K562 (cell line): ENCODE results near the gene SGIP1. TPM values are rescaled to one million over a fixed set of nuclear protein-coding genes. Genes with fewer than 3 reads are reported as not detected.

Experiments
- ATAC-seq: fragments of 200-7000 bp; cut with Tn5 transposase; 3 replicates; pipeline ENCODE4 v1.9.1; 2020; ENCODE audit warnings: moderate library complexity
- BruUV-seq: library from RNA; stranded (reverse); fragments of 400-500 nt; replicated peaks from 2 replicates; lab custom pipeline; 2021; lab: Mats Ljungman, UMichigan
- CTCF ChIA-PET: fragments of 300-600 bp; formaldehyde crosslinking; extraction: SDS; loops from one replicate; lab custom pipeline; 2021; ENCODE audit warnings: low intra/inter-chr PET ratio; lab: Yijun Ruan, JAX
- POLR2A ChIA-PET: fragments of 300-600, 350-650 bp; sonication (Branson Sonifier 250); formaldehyde crosslinking; extraction: SDS; loops from one replicate; lab custom pipeline; 2021; ENCODE audit warnings: antibody characterized with exemption, inconsistent platforms; lab: Yijun Ruan, JAX
- DNase-seq, 4 experiments: peaks; one replicate each; pipeline versions ENCODE4 v3.0.0 to v3.0.0-alpha.2; 2011 to 2018; ENCODE audit warnings: low spot score in 3 of 4, mixed read lengths in 3 of 4; ENCODE audit errors: extremely low read depth in 1 of 4
- FAIRE-seq: peaks from 2 replicates; lab custom pipeline; 2011; peaks lifted over from hg19 to GRCh38; lab: Jason Lieb, UNC
- H2AFZ ChIP-seq: 2 replicates; pipeline ENCODE4 v1.6.0; 2011; ENCODE audit warnings: low read depth, low read length, control low read depth, inconsistent platforms
- H3K27ac ChIP-seq: fragments of 200-600 bp; 3 replicates; pipeline ENCODE4 v1.8.0; 2011; ENCODE audit warnings: low read depth, mild to moderate bottlenecking, control low read depth, inconsistent platforms, low read length, moderate library complexity, mixed read lengths; ENCODE audit errors: extremely low read depth
- H3K27me3 ChIP-seq, 2 experiments: fragments of 300-600 bp in 1 of 2; 2 replicates in 1 of 2; 3 replicates in 1 of 2; pipeline versions ENCODE4 v1.6.0 to v1.8.0; 2011; ENCODE audit warnings: inconsistent platforms in 2 of 2, low read length in 2 of 2, mild to moderate bottlenecking in 1 of 2, mixed read lengths in 1 of 2, moderate library complexity in 1 of 2; ENCODE audit not compliant: control insufficient read depth in 2 of 2, insufficient read depth in 2 of 2
- H3K36me3 ChIP-seq: fragments of 300-600 bp; 3 replicates; pipeline ENCODE4 v1.8.0; 2011; ENCODE audit warnings: mild to moderate bottlenecking, low read length, inconsistent platforms; ENCODE audit not compliant: control insufficient read depth, insufficient read depth
- H3K4me1 ChIP-seq, 2 experiments: fragments of 200-600 bp in 1 of 2; replicated peaks in 1 of 2; 2 replicates in 1 of 2; 3 replicates in 1 of 2; pipeline versions ENCODE4 v1.5.1 to v1.8.0; 2011; ENCODE audit warnings: inconsistent platforms in 2 of 2, low read length in 2 of 2, mild to moderate bottlenecking in 1 of 2, mixed read lengths in 1 of 2, moderate library complexity in 1 of 2; ENCODE audit not compliant: control insufficient read depth in 2 of 2, insufficient read depth in 2 of 2
- H3K4me2 ChIP-seq: 2 replicates; pipeline ENCODE4 v1.6.1; 2011; ENCODE audit warnings: low read length, control low read depth, inconsistent platforms, mixed read lengths; ENCODE audit not compliant: insufficient read depth
- H3K4me3 ChIP-seq: fragments of 200-600 bp; sonication (generic), shearing (Covaris generic); 2 replicates; pipeline ENCODE4 v1.5.1; 2016; ENCODE audit warnings: control low read depth, inconsistent platforms
- H3K79me2 ChIP-seq: fragments of 200-600 bp; 3 replicates; pipeline ENCODE4 v1.8.0; 2011; ENCODE audit warnings: low read length, inconsistent platforms; ENCODE audit not compliant: control insufficient read depth, insufficient read depth
- H3K9ac ChIP-seq, 2 experiments: 2 replicates each; pipeline versions ENCODE4 v1.6.0 to v1.6.1; 2011; ENCODE audit warnings: low read depth in 2 of 2, low read length in 2 of 2, control low read depth in 1 of 2, inconsistent platforms in 1 of 2, mild to moderate bottlenecking in 1 of 2, mixed read lengths in 1 of 2; ENCODE audit not compliant: insufficient read depth in 1 of 2
- H3K9me1 ChIP-seq: one replicate; pipeline ENCODE4 v1.6.0; 2011; ENCODE audit warnings: inconsistent platforms, mild to moderate bottlenecking, low read length, moderate library complexity; ENCODE audit not compliant: control insufficient read depth, insufficient read depth
- H3K9me3 ChIP-seq: replicated peaks from 2 replicates; pipeline ENCODE4 v1.5.1; 2011; ENCODE audit warnings: low read depth, low read length, inconsistent platforms; ENCODE audit not compliant: control insufficient read depth, insufficient read depth
- H4K20me1 ChIP-seq: replicated peaks from 2 replicates; pipeline ENCODE4 v1.6.1; 2011; ENCODE audit warnings: low read length, inconsistent platforms, mixed read lengths; ENCODE audit not compliant: control insufficient read depth, insufficient read depth
- FOXK1 ChIP-seq: sonication (generic); formaldehyde crosslinking; IDR thresholded peaks from 2 replicates; pipeline ENCODE4 v1.8.0; 2022; ENCODE audit warnings: missing genetic modification reagents, mild to moderate bottlenecking, borderline replicate concordance
- SREBF2 ChIP-seq: sonication (generic); formaldehyde crosslinking; IDR thresholded peaks from 2 replicates; pipeline ENCODE4 v1.4.0; 2020; ENCODE audit warnings: mild to moderate bottlenecking, missing genetic modification reagents
- ZNF133 ChIP-seq: fragments of 250-450 bp; sonication (Bioruptor Pico); IDR thresholded peaks from 2 replicates; pipeline ENCODE4 v1.4.0; 2020; ENCODE audit warnings: mild to moderate bottlenecking
- WGBS: fragments of 100-300 bp; shearing (Covaris generic); methylation state at CpG from one replicate; pipeline ENCODE4 v1.1.6; 2016; ENCODE audit warnings: low coverage, mixed read lengths; ENCODE audit not compliant: insufficient coverage; ENCODE audit errors: missing lambda C conversion rate; 5-methylcytosine and 5-hydroxymethylcytosine counted together
- in situ Hi-C: fragments of 300-500 bp; cut with MboI; formaldehyde crosslinking; loops from 4 replicates; pipeline ENCODE4 v1.15.0; 2018; ENCODE audit warnings: inconsistent platforms, mixed read lengths
- intact Hi-C: fragments of 100-400 bp; cut with micrococcal nuclease; formaldehyde crosslinking; loops from 2 replicates; pipeline ENCODE4 v1.14.2; 2022
- polyA plus RNA-seq, 8 experiments: library from polyadenylated mRNA; depleted of rRNA in 4 of 8; stranded (reverse) in 5 of 8; unstranded in 3 of 8; fragments of >200 nt; fragmentation: Nextera tagmentation in 2 of 8; fragmentation: Illumina TruSeq in 1 of 8; extraction: Ambion mirVana in 2 of 8; extraction: Trizol in 1 of 8; gene quantifications; 2 replicates each; pipeline versions ENCODE4 v1.2.1 to v1.2.3, GENCODE V29; 2011 to 2014; ENCODE audit warnings: inconsistent platforms in 1 of 8, missing spikeins in 1 of 8
- total RNA-seq, 7 experiments: library from RNA; depleted of rRNA in 6 of 7; stranded (reverse); fragments of >200 nt in 6 of 7; fragmentation: Illumina TruSeq in 2 of 7; extraction: Trizol in 2 of 7; gene quantifications; 2 replicates each; pipeline versions ENCODE4 v1.2.1 to v1.2.3, GENCODE V29; 2011 to 2021; ENCODE audit warnings: low replicate concordance in 1 of 7
- TF ChIP-seq, protein P1 (sequence below): fragments of 250-450 bp; sonication (Bioruptor Pico); IDR thresholded peaks from 2 replicates; pipeline ENCODE4 v1.8.0; 2022; ENCODE audit warnings: inconsistent platforms, mild to moderate bottlenecking, moderate library complexity, borderline replicate concordance

The SGIP1 gene
- total and polyA plus RNA-seq, 9 of the 15 experiments (the other 6 are each of a cell fraction or from before 2014, with no cell fraction given): 0.07 to 0.35 TPM; not detected in 7

DNA sequence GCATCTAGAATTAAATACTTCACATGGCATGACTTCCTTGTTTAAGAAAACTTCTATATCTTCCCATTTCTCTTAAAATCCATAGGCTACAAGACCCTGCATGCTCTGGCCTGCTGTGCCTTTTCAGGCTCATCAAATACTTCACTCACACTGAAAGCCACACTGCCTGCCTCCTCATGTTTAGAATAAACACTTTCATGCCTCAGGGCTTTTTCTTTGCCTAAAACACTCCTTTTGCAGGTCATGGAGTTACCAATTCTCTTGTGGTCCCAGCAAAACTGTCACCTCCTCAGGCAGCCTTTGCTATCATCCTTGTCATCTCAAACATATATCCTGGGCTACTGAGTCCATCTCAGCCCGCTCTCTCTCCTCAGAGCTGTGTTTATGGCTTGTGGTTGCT lies 5.5 kb downstream of the SGIP1 start:
- no peak for FAIRE-seq
- peaks cover under 1 to 2% of the 10 kb centered on the region in 2 experiments; a peak in 1 of 5 replicates for H3K27me3 ChIP-seq
- in situ Hi-C loops: no loop called here
- H2AFZ ChIP-seq: no peak overlapping the region
- WGBS: 11% methylated on average over 1 of the region's 1 CpG
- ATAC-seq: no peak
- TF ChIP-seq ZNF133 (no peak), FOXK1 (CRISPR knock-in tag) (no peak), SREBF2 (no peak)
- TF ChIP-seq, protein P1, sequence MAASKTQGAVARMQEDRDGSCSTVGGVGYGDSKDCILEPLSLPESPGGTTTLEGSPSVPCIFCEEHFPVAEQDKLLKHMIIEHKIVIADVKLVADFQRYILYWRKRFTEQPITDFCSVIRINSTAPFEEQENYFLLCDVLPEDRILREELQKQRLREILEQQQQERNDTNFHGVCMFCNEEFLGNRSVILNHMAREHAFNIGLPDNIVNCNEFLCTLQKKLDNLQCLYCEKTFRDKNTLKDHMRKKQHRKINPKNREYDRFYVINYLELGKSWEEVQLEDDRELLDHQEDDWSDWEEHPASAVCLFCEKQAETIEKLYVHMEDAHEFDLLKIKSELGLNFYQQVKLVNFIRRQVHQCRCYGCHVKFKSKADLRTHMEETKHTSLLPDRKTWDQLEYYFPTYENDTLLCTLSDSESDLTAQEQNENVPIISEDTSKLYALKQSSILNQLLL (CRISPR knock-in tag): no peak
- TF ChIP-seq, all 486 proteins: peak for 0
- POLR2A ChIA-PET: no interaction called here
- H3K9ac ChIP-seq: no peak overlapping the region
- H3K4me2 ChIP-seq: no peak overlapping the region
- no peaks in the 10 kb centered on the region for H3K79me2 ChIP-seq
- intact Hi-C loops: no loop called here
- no peaks in the 10 kb centered on the region for H3K36me3 ChIP-seq
- DNase-seq: no peak
- CTCF ChIA-PET: no interaction called here
- no peak overlapping the region for H3K27ac ChIP-seq
- no peaks in the 10 kb centered on the region for H3K9me3 ChIP-seq
- H3K4me3 ChIP-seq: no peak overlapping the region
- no peaks in the 10 kb centered on the region for H3K9me1 ChIP-seq
- BruUV-seq: no TSS peak
- no peaks in the 10 kb centered on the region; a peak in 1 of 5 replicates for H3K4me1 ChIP-seq
- H4K20me1 ChIP-seq: no peaks in the 10 kb centered on the region
